ENCODE measurements around the gene MCF2L2.

DNA sequence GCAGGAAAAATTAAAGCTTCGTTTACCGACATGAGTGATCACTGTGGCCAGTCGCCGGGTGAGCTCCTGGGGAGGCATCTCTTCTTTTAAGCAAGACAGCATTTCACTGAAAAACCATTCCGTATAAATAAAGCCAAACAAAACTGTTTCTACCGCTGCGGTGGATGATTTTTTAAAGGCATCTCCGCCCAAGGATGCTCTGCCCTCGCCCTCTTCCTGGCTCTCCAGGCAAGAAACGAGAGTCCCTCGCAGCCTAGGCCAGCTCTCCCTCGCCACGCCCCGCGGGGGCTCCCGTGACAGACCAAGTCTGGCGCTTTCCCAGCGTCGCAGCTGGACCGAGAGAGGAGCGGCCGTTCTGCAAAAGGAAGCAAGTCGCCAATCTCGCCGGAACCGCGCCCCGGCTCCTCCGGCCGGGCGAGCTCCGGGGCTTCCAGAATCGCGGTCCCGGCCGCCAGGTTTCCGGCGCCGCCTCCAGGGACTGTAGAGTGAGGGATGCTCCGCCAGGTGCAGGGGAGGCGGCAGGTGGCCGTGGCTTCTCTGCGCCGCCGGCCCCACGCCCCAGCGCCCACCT, 458 bp downstream of the MCF2L2 start:
- TF ChIP-seq, protein P1, sequence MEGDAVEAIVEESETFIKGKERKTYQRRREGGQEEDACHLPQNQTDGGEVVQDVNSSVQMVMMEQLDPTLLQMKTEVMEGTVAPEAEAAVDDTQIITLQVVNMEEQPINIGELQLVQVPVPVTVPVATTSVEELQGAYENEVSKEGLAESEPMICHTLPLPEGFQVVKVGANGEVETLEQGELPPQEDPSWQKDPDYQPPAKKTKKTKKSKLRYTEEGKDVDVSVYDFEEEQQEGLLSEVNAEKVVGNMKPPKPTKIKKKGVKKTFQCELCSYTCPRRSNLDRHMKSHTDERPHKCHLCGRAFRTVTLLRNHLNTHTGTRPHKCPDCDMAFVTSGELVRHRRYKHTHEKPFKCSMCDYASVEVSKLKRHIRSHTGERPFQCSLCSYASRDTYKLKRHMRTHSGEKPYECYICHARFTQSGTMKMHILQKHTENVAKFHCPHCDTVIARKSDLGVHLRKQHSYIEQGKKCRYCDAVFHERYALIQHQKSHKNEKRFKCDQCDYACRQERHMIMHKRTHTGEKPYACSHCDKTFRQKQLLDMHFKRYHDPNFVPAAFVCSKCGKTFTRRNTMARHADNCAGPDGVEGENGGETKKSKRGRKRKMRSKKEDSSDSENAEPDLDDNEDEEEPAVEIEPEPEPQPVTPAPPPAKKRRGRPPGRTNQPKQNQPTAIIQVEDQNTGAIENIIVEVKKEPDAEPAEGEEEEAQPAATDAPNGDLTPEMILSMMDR (IDR thresholded peaks at IDR 0.05): no peak
- no peak for TF ChIP-seq ZFX (IDR thresholded peaks at IDR 0.05; ENCODE audit: borderline replicate concordance)

Measured in 22Rv1 (cell line).